ENCODE results near the gene AKAP13. TPM values are rescaled to one million over a fixed set of nuclear protein-coding genes. Genes with fewer than 3 reads are reported as not detected.

The AKAP13 gene
- total and polyA plus RNA-seq, 3 donors from 2014 or later: 79.5 to 207 (median 187) TPM

DNA sequence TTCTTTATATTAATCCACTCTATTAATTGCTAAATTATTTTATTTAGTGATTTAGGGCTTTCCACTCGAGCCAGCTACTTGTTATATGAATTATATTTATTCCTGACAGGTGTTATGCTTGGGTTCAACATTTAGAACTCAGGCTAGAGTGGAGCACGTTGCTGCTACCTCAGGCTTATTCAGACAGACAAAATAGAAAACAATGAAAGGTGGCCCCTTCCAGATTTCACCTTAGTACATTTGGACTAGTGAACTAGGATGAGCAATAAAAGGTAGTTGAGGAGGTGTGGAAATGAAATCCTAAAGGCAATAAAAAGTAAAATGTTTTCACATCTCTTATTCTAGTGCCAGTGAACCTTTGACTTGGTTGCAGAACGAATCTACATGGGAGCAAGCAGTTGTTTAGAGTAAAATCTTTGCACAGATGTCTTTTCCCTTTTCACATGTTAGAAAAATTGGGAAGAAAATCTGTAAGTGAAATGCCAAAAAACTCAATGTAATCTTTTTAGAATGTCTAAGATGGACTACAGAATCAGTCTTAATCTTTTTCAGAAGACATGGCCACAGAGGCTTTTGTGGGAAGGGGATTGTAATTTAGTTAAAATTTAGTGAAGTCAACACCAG lies 63.8 kb downstream of the AKAP13 start:
- no peak for DNase-seq
- H3K4me1 ChIP-seq: no peaks in the 10 kb centered on the region

DNA sequence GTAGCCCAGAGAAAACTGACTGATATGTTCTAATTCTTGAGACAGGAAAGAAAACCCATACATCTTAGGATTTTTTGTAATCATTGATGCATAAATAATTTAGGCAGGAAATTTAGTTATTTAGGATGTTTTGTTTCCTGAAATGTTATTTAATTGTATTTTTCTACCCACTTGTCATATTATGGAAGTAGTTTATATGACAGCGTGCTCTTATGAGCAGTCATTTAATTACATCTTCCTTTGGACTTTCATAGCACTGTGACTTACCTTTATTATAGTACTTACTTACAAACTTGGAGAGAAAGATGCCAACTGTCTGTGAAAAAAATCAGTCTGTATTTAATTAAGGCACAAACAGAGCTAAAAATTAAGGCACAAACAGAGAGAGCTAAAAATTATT lies 65.0 kb downstream of the AKAP13 start:
- H3K27me3 ChIP-seq: no peaks in the 10 kb centered on the region
- H3K36me3 ChIP-seq (ENCODE audit: low read depth, missing control alignments): no peaks in the 10 kb centered on the region
- whole genome bisulfite sequencing, 2 donors: 95 to 100% methylated on average over 1 of the region's 1 CpG
- H3K4me1 ChIP-seq: no peaks in the 10 kb centered on the region
- H3K9me3 ChIP-seq: no peaks in the 10 kb centered on the region
- intact Hi-C loops (cut with DNase I; ENCODE audit: low total_unique reads): no loop called here
- H3K27ac ChIP-seq: no peak overlapping the region
- DNase-seq: no peak
- TF ChIP-seq, protein P1, sequence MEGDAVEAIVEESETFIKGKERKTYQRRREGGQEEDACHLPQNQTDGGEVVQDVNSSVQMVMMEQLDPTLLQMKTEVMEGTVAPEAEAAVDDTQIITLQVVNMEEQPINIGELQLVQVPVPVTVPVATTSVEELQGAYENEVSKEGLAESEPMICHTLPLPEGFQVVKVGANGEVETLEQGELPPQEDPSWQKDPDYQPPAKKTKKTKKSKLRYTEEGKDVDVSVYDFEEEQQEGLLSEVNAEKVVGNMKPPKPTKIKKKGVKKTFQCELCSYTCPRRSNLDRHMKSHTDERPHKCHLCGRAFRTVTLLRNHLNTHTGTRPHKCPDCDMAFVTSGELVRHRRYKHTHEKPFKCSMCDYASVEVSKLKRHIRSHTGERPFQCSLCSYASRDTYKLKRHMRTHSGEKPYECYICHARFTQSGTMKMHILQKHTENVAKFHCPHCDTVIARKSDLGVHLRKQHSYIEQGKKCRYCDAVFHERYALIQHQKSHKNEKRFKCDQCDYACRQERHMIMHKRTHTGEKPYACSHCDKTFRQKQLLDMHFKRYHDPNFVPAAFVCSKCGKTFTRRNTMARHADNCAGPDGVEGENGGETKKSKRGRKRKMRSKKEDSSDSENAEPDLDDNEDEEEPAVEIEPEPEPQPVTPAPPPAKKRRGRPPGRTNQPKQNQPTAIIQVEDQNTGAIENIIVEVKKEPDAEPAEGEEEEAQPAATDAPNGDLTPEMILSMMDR (IDR thresholded peaks at IDR 0.05): no peak
- TF ChIP-seq POLR2A (IDR thresholded peaks at IDR 0.05): no peak
- no peak overlapping the region for H3K4me3 ChIP-seq

More for the DNA sequence above, 63.8 kb downstream of the AKAP13 start:
- H3K9me3 ChIP-seq: no peaks in the 10 kb centered on the region
- H3K27me3 ChIP-seq: no peaks in the 10 kb centered on the region
- H3K27ac ChIP-seq: no peak overlapping the region
- intact Hi-C loops (cut with DNase I; ENCODE audit: low total_unique reads): no loop called here
- H3K4me3 ChIP-seq: no peak overlapping the region
- TF ChIP-seq POLR2A (IDR thresholded peaks at IDR 0.05): no peak
- TF ChIP-seq, protein P1 (IDR thresholded peaks at IDR 0.05): no peak
- H3K36me3 ChIP-seq (ENCODE audit: low read depth, missing control alignments): no peaks in the 10 kb centered on the region
- 51 to 67% methylated on average over 3 of the region's 3 CpGs for WGBS, 2 donors

DNA sequence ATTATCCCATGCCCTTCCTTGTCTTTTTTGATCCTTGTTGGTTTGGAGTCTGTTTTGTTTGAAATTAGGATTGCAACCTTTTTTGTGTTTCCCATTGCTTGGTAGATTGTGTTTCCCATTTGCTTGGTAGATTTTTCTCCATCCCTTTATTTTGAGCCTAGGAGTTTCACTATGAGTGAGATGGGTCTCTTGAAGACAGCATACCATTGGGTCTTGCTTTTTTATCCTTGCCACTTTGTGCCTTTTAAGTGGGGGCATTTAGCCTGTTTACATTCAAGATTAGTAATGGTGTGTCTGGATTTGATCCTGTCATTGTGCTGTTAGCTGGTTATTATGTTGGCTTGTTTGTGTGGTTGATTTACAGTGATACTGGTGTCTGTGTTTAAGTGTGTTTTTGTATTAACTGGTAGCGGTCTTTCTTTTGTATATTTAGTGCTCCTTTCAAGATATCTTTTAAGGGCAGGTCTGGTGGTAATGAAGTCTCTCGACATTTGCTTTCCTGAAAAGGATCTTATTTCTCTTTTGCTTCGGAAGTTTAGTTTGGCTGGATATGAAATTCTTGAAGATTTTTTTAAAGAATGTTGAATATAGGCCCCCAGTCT lies 70.8 kb downstream of the AKAP13 start:
- no peaks in the 10 kb centered on the region for H3K4me1 ChIP-seq
- H3K27ac ChIP-seq: no peak overlapping the region
- DNase-seq: no peak
- H3K27me3 ChIP-seq: no peaks in the 10 kb centered on the region
- 79 to 93% methylated on average over 3 of the region's 3 CpGs for WGBS, 2 donors
- H3K4me3 ChIP-seq: no peak overlapping the region
- no peak for TF ChIP-seq POLR2A (IDR thresholded peaks at IDR 0.05)
- no peaks in the 10 kb centered on the region for H3K36me3 ChIP-seq (ENCODE audit: low read depth, missing control alignments)
- no peaks in the 10 kb centered on the region for H3K9me3 ChIP-seq
- intact Hi-C loops (cut with DNase I; ENCODE audit: low total_unique reads): no loop called here

DNA sequence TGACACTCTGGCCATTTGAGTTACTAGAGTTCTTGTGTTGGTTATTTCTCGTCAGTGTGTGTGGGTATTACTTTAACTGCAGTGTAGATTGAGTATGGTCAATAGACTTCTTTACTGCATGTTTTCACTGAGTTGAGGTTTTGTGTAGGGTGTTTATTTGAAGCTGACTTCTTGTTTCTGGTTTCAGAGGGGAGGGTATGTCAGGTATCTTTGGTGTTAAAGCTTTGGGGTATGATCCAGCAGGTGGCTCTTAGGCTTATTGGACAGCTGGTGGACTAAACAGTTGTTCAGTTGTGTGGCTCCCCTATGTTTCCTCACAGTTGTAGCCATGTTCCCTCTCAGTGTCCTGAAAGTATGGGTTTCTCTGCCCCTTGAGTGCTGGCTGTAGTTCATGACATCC lies 72.0 kb downstream of the AKAP13 start:
- WGBS, 2 donors: 88 to 97% methylated on average over 1 of the region's 1 CpG
- Histone ChIP-seq H3K4me3 (no peak overlapping the region), H3K27ac (no peak overlapping the region), H3K9me3 (no peaks in the 10 kb centered on the region), H3K36me3 (ENCODE audit: low read depth, missing control alignments) (no peaks in the 10 kb centered on the region), H3K27me3 (no peaks in the 10 kb centered on the region), H3K4me1 (no peaks in the 10 kb centered on the region)
- TF ChIP-seq, protein P1 (IDR thresholded peaks at IDR 0.05): no peak
- TF ChIP-seq POLR2A (IDR thresholded peaks at IDR 0.05): no peak
- no peak for DNase-seq
- intact Hi-C loops (cut with DNase I; ENCODE audit: low total_unique reads): no loop called here

DNA sequence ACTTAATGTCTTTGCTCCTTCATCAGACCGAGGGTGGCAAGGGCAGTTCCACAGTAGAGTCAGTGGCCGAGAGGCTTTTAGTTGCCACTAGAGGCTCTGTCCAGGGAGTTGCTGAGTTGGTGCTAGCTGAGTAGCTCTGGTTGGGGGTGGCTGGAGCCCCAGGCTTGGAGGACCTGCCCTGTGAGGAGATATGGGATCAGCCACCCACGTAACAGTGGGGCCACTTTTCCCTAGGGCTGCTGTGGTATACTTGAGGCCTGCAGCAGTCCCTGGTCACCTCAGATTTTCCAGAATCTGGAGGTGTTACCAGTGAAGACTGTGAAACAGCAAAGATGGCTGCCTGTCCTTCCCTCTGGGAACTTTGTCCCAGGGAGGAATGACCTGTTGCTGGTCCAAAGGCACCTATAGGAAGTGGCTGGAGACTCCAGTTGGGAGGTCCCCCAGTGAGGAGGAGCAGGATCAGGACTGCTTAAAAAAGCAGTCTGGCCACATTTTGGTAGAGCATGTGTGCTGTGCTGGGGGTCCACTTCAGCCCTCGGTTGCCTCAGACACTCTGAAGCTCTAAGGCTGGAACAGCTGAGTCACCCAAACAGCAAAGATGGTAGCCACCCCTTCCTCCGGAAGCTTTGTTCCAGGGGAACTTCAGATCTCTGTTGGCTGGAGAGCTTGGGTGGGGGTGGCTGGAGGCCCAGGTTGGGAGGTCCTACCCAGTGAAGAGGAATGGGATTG lies 72.9 kb downstream of the AKAP13 start:
- Histone ChIP-seq H3K27ac (no peak overlapping the region), H3K36me3 (ENCODE audit: low read depth, missing control alignments) (no peaks in the 10 kb centered on the region), H3K9me3 (no peaks in the 10 kb centered on the region), H3K4me1 (no peaks in the 10 kb centered on the region), H3K4me3 (no peak overlapping the region), H3K27me3 (no peaks in the 10 kb centered on the region)
- 82 to 89% methylated on average over 3 to 5 of the region's 5 CpGs for WGBS, 2 donors
- no peak for DNase-seq
- TF ChIP-seq, protein P1 (IDR thresholded peaks at IDR 0.05): no peak
- TF ChIP-seq POLR2A (IDR thresholded peaks at IDR 0.05): no peak
- intact Hi-C loops (cut with DNase I; ENCODE audit: low total_unique reads): no loop called here

All from testis (tissue), 3 donors.